Inflammatory macrophage treated with lipopolysaccharide for 4 hours (primary cell): Measurements from ENCODE around the gene PTK6.
A peak's percentile ranks its signal among the peaks of the same experiment; 100 is the strongest.

ENCODE experiments used
- DNase-seq: peaks from one replicate; pipeline ENCODE4 v3.0.0-alpha.2; 2020

Gene PTK6

DNA sequence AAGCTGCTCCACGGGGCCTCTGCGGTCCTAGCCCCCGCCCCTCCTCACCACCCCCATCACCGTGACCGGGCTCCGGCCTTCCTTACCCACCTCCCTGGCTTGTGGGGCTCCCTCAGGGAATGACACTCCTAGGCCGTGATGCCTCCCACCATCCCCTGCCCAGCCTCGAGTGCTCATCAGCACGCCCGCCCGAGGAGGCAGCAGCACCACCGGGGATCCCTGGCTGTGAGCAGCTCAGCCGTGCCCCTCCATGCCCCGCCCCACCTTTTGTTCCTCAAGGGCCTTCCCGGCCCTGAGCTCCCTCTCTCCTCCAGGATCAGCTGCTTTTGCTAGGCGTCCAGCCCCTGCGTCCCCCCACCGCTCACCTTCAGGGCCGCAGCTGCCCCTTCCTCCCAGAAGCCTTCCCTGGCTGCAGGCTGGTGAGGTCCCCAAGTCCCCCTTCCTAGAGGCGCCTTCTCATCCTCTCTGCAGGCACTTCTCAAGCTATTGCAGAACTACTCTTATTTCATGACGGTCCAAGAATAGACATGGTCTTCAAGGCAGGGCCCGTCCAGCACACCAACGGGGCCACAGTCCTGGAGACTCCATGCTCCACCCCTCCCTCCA is 19.8 kb upstream of the PTK6 start:
- no peak for DNase-seq

DNA sequence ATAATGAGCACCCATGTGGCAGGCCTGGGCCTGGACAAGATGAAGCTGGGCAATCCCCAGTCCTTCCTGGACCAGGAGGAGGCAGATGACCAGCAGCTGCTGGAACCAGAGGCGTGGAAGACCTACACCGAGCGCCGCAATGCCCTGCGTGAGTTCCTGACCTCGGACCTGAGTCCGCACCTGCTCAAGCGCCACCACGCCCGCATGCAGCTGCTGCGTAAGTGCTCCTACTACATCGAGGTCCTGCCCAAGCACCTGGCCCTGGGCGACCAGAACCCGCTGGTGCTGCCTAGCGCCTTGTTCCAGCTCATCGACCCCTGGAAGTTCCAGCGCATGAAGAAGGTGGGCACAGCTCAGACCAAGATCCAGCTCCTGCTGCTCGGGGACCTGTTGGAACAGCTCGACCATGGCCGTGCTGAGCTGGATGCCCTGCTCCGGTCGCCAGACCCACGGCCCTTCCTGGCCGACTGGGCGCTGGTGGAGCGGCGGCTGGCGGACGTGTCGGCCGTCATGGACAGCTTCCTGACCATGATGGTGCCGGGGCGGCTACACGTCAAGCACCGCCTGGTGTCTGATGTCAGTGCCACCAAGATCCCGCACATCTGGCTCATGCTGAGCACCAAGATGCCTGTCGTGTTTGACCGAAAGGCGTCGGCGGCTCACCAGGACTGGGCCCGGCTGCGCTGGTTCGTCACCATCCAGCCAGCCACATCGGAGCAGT is 18.6 kb upstream of the PTK6 start:
- no peak for DNase-seq

DNA sequence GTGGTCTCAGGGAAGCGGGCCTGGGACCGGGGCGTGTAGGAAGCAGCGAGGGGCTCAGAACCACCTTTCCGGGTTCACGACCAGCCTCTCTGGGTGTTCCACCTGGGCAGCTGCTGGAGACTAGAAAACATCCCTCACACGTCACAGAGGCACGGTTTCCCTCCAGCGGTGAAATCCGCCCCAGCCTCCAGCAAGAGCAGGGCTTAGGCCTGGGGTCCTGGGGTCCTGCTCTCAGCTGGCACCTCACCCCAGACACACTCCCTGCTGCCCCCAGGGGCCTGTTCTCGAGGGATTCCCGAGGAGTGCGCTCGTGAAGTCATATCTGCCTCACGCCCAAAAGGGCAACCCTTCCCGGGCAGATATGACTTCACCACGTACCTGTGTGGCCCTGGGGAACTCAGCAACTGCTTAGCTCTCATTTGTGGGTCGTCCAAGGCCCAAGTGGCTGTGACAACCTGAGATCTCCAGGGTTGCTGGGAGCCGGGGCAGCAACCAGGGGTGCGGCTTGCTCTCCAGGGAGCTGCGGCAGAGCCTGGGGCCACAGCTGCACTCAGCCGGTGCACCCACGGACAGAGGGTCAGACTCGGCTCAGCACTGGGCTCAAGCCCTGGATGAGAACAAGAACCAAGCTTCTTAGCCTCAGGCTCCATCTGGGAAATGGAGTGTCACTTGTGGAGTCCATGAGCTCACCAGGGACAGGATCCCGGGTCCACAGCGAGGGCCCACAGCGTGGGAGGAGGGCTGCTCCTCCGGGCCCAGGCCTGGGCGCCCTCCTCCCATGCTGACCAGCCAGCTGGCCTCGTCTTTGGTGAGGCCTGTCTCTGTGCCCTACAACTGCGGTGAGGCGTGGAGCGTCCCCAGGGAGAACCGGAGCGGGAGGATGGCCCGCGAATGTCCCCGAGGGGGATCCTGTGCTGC is 17.4 kb upstream of the PTK6 start:
- DNase-seq = no peak

DNA sequence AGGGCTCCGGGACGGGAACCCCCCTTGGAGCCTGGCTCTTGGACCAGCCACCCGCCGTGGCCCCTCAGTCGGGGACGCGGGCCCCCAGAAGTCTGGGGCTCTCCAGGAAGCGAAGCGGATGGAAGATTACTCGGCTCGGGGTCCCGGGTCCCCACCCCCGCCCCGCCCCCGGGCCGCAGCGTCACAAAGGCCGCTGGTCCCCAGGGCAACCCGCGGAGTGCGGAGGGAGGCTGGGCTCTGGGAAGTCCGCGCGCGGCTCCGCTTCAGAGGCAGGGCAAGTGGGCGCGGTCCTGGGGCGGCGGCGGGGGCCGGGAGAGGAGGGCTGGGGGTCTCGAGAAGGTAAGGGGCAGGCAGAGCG is 16.7 kb upstream of the PTK6 start, which contains the start of gene FNDC11:
Gene FNDC11, plus strand, starts transcription at position 227 of the 358 bp plus-strand sequence. CDS start 1,505 bp downstream, outside the sequence.
- peak; percentile 48 for DNase-seq

DNA sequence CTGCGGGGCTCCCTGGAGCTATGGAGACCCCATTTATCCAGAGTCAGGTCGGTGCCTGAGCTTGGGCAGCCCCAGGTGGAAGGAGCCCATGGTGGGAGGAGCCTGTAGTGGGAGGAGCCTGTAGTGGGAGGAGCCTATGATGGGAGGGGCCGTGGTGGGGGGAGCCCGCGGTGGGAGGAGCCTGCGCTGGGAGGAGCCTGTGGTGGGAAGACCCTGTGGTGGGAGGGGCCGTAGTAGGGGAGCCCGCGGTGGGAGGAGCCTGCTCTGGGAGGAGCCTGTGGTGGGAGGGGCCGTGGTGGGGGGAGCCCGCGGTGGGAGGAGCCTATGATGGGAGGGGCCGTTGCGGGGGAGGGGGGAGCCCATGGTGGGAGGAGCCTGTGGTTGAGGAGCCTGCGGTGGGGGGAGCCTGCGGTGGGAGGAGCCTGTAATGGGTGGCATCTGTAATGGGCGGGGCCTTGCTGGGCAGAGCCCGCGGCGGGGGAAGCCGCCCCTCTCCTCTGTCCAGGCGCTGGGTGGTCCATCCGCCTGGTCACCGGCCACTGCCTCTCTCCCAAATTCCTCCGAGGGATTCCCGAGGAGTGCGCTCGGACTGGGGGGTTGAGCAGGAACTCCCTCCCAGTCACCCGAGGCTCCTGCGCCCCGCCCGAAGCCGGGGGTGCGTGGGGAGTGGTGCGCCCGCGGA is 16.2 kb upstream of the PTK6 start:
- peak; percentile 84 for DNase-seq

DNA sequence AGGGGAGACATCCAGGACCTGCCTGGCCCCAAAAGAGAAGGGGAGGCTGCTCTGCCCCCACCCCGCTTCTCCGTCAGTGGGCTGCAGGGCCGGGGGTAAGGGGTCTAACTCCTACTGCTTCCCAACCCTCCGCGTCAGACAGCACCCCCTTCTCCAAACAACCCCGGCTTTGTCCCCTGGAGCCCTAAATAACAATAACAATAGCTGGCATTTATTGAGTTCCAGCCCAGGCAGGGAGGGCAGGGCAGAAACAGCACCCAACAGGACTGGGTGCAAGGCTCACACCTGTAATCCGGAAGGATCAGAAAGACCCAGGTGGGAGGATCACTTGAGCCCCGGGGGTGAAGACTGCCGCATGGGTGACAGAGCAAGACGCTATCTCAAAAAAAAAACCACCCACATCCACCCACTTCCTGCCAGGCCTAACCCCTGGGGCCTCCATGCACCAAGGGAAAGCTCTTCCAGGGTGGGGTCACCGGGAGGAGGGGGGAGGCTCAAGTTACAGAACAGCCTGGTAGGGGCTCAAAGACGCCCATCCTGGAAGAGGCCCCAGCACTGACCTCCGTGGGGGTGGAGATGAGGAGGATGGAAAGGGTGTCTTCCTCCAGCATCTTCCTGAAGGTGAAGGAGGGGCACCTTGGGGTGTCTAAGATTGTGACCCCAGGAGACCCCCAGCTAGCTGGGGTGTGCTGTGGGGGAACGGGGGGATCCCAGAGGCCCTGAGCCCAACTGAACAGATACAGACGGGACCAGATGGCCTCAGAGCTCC is 15.5 kb upstream of the PTK6 start:
- no peak for DNase-seq

DNA sequence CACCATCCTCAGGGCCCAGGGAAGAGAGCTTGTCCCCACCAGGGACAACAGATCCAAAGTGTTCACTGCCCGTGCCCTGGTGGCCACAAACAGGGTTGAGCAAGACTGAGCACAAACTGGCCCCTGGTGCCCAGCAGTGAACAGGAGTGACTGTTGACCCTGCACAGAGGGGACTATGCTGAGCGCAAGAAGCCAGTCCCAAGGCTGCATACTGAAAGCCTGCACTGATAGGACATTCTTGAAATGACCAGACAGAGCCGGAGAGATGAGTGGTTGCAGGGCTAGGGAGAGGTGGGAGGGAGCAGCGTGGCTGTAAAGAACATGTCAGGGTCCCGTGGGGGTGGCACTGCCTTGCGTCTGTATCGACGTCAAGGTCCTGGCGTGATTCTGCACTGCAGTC is 13.9 kb upstream of the PTK6 start:
- DNase-seq = no peak

DNA sequence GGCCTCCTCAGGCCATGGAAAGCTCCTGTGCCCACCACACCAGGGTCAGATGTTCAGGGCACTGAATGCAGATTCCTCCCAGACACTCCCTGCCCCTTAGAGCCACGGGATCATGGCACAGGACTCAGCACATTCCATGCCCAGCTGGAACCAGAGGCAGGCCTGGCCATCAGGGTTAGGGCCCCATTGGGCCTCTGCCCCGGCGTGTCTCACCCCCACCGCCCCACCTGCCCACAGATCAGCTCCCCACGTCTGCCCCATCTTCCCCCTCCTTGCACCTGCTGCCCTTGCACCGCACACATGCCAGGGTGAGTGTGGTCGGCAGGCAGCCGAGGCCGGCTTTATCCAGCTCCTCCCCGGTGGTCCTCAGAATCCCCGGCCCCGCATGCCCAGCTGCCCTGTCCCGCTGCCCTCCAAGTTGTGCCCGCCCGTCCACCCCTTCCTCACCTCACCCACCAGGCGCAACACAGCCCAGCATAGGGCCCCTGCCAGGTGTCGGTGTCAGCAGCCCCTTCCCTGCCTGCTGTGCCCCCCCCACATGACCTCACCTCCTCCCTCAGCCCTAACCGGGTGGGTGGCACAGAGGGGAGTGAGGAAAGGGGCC is 12.6 kb upstream of the PTK6 start:
- no peak for DNase-seq

DNA sequence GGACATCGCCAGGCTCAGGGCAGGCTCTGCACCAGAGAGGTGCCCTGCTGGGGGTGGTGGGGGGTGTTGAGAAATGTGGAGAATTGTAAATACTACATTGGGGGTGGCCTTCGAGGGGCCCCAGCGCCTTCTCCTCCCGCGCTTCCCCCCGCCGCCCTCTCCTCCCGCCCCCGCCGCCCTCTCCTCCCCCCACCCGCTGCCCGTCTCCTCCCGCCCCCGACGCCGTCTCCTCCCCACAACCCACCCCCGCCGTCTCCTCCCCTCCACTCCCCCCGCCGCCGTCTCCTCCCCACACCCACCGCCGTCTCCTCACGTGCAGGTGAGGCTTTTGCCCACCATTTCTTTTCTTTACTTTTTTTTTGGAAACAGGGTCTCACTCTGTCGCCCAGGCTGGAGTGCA is 11.8 kb upstream of the PTK6 start:
- no peak for DNase-seq

DNA sequence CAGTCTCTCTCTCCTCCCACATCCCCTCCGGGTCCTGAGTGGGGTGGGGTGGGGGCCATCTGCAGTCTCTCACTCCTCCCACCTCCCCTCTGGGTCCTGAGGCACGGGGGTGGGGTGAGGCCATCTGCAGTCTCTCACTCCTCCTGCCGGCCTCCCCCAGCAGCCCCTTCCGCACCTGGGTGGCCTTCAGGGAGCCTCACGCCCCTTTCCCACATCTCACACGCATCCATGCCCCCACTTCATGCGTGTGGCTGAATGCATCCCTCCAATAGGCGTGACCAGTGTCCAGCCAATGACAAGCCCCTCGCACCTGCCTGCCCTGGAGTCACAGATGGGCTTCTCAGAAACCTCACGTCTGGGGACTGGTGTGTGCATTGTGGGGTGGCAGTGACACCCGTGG is 11.4 kb upstream of the PTK6 start:
- DNase-seq = no peak

DNA sequence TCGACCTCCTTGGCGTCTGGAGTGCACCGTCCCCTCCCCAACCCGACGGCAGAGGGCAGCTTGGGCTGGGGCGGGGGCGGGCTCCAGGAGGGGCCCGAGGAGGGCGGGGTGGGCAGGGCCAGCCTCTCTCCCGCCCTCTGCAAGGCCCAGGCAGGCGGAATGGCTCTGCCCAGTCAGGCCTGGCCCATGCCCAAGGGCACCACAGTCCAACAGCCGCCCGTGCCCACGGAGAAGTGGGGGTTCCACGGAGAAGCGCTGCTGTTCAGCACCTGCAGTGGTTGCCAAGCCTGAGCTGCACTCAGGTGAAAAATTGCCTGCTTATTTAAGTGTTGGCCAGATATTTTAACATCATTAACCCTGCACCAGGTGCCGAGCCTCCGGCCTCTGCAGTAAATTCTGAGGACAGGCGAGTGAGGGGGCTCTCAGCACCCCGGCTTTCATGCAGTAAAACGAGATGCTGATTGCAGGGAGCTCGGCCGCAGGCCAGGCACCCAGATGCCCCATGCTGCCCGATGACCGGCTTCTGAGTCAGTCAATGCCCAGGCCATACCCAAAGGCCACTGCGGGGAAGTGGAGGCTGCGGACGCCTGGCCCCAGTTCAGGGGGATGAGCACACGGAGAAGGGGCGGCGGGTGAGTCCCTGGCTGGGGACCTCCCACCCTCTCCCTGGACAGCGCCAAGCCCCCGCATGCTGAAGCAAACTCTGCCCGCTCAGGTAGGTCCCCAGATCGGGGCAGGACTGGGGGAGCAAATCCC is 10.7 kb upstream of the PTK6 start, which contains the start of gene SRMS:
Gene SRMS, minus strand, starts transcription at position 25 of the 756 bp plus-strand sequence. CDS start 286 bp downstream, outside the sequence.
- DNase-seq = no peak

DNA sequence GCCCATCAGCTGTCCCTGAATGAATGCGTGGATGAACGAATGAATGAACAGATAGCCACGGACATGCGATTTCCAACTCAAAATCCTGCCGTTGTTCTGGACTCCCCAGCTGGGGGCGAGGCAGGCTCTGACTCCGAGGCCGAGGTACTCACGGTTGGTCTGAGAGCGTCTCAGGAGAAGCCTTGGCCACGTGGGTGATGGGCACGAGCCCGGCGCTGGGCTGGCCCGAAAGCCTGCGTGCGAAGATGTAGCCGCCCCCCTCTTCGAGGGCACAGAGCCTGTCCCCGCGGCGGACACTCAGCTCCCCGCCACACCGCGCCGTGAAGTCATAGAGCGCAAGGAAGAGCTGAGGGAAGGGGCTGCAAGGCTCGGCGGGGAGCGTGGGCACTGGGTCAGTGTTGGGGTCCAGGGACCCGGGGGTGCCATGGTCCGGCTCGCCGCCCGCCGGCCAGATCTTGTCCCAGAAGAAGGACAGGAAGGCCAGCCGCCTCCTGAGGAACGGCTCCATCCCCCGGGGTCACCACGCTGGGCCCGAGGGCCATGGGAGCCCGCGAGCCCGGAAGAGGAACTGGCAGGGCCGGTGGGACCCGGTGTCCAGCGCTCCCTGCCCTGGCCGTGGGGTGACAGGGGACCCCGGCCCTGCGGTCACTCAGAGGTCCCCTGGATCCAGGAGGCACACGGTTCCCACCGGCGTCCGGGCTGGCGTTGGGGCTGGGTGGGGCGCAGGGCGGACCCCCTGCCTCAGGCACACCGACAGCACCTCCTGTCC is 10.0 kb upstream of the PTK6 start:
- no peak for DNase-seq

DNA sequence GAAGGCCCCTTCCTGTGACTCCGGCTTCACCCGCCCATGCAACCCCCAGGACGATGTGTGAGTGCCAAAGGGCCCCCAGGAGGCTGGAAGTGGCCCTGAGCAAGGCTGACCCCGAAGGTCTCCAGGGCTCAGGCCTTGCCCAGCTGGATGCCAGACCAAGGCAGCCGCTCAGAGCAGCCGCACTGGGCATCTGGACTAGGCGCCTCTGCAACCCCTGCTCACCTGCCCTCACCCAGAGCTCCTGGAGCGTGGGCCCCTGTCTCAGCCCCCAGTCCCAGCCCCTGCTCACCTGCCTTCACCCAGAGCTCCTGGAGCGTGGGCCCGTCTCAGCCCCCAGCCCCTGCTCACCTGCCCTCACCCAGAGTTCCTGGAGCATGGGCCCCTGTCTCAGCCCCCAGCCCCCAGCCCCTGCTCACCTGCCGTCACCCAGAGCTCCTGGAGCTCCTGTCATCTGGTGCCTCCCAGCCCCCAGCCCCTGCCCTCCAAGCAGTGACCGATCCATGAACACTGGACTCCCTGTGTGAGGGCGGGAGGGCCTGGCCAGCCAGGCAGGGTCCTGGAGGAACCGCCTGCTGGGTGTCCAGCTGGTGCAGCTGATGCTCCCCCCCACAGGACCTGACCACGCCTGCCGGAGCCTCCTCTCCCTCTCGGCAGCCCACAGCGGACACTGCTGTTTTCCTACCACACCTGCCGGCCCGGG is 9.2 kb upstream of the PTK6 start:
- no peak for DNase-seq

DNA sequence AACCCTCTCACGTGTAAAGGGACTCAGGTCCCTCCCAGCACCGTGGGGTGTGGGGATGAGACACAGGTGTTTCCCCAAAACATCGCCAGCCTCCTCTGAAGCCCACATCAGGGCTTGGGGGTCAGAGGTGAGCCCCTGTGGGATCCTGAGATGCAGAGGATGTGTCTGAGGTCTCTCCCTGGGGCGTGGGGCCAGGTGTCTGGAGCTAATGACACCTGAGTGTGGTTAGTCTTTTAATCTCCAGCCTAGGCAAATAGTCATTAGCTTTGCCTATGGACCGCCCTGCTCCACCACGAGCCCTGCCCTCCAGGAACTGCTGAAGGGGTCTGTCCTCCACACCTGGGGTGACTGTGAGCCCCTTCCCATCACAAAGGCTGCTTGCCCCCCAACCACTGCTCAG is 8.6 kb upstream of the PTK6 start:
- DNase-seq = no peak

DNA sequence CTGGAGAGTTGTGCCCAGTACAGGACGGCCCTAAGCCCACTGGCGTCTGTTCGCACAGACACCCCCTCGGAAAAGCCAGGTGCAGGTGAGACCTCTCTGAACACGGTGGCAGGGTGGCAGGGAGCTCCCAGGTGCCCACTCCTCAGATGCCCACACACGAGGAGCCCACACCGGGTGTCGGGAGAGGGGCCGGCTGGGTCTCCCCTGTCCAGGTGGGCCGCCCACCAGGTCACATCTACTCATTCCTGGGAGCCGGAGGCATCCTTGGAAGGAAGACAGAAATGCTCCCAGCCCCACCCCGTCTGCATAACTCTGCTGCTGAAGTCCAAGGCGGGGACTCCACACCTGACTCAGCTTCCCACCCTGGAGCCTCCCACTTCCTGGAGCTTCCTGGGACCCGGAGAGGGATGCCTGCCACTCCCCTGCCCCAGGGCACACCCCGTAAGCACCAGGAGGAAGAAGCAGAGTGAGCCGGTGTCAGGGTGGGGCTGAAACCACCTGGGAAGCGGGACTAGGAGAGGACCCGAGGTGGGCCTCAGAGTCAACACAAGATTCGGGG is 7.9 kb upstream of the PTK6 start:
- DNase-seq = no peak

DNA sequence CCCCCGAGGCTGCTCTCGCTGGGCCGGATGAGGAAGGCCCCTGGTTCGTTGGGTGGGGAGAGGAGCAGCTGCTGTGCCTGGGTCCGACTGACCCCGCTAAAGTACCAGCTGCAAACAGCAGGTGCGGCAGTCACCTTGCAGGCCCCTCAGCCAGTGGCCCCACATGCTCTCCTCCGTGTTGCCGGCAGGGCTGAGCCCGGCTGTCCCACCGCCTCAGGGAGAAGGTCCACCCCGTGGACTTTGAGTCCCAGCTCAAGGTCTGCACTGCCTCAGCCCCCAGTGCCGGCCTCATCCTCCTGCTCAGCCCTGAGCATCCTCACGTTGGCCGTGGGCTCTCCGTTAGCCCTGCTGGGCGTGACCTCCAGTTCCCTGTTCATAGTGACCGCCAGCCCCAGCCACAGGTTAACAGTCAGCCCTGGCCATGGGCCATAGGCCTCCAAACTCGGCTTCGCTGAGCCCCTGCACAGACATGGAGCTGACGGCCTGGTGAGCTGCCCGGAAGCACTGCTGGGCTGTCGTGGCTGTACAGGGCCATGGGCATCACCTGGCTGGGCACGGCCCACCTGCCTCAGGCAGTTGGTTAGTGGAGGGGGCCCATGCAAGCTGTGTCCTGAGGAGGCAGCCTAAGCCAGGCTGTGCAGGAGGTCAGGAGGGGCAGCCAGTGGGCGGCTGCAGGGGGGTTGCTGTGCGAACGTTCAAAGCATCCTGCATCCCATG is 7.2 kb upstream of the PTK6 start:
- no peak for DNase-seq

DNA sequence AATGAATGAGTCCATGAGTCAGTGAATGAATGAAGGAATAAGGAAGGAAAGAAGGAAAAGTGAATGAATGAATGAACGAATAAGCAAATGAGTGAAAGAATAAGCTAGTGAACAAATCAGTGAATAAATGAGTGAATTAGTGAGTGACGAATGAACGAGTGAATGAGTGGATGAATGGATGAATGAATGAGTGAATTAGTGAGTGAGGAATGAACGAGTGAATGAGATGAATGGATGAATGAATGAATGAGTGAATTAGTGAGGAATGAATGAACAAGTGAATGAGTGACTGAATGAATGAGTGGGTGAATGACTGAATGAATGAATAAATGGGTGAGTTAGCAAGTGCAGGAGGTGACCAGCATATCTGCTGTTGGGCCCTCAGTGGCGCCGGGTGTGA is 6.6 kb upstream of the PTK6 start:
- DNase-seq = no peak

DNA sequence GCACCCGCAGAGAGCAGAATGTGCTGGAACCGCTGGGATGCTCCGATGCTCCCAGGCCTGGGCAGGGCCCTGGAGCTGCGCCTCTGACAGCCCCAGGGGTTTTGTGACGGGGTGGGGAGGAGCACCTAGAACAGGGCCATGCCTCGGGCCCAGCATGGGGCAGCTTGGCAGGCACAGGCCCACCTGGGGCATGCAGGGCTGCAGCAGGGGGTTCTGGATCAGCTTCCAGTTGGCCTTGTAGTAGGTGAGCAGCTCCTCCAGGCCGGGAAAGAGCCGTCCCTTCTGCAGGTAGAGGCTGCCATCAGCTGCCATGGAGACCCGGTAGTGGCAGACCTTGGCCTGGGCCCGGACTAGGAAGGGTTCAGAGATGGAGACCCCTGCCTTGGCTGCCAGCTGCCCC is 6.0 kb upstream of the PTK6 start:
- no peak for DNase-seq

DNA sequence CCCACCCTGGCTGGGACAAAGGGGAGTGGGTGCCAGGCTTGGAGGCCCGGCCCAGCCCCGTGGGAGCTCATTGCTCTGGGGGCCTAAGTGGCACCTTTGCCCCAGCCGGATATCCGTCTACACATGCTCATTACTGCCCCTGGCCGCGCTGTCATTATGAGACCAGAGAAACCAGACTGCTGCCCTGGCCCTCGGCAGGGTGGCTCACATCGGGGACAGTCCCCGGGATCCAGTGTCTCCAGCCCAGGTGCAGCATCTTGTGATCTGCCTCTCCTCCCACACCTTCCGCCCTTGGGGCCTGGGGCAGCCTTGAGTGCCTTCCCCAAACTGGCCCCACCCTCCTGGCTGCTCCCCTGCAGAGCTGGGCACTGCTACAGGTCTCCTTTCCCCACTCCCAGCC is 5.5 kb upstream of the PTK6 start:
- no peak for DNase-seq
